GM12878 (cell line): ENCODE results near the gene FOXD2. TPM values are rescaled to one million over a fixed set of nuclear protein-coding genes. Genes with fewer than 3 reads are reported as not detected.

ENCODE experiments used
- ATAC-seq: fragments of 200-7000 bp; cut with Tn5 transposase; 3 replicates; pipeline ENCODE4 v1.9.1; 2020; ENCODE audit warnings: mild to moderate bottlenecking, moderate library complexity
- BruUV-seq: library from RNA; stranded (reverse); fragments of 400-500 nt; replicated peaks from 2 replicates; lab custom pipeline; 2021; lab: Mats Ljungman, UMichigan
- CTCF ChIA-PET: fragments of 300-600 bp; sonication (Branson Sonifier 250); formaldehyde crosslinking; extraction: SDS; loops from one replicate; lab custom pipeline; 2021; ENCODE audit warnings: inconsistent platforms; lab: Yijun Ruan, JAX
- POLR2A ChIA-PET: fragments of 350-600 bp; formaldehyde crosslinking; extraction: SDS; loops from one replicate; lab custom pipeline; 2021; ENCODE audit warnings: inconsistent platforms; lab: Charles Lee
- RAD21 ChIA-PET: fragments of 300-600 bp; sonication (Branson Sonifier 250); formaldehyde crosslinking; loops from one replicate; lab custom pipeline; 2023; ENCODE audit warnings: antibody characterized with exemption; ENCODE audit not compliant: unreplicated experiment; lab: Charles Lee
- SMC1A ChIA-PET: fragments of 300-600 bp; sonication (Branson Sonifier 250); formaldehyde crosslinking; loops from one replicate; lab custom pipeline; 2023; ENCODE audit not compliant: unreplicated experiment, uncharacterized antibody; lab: Charles Lee
- DNase-seq: peaks from one replicate; pipeline ENCODE4 v3.0.0-alpha.2; 2011; ENCODE audit warnings: low read depth, low spot score
- FAIRE-seq: peaks from 3 replicates; lab custom pipeline; 2011; peaks lifted over from hg19 to GRCh38; lab: Jason Lieb, UNC
- H2AFZ ChIP-seq: 2 replicates; pipeline ENCODE4 v1.6.0; 2011; ENCODE audit warnings: low read depth, low read length, control low read depth; ENCODE audit not compliant: control insufficient read depth
- H3K27ac ChIP-seq: 2 replicates; pipeline ENCODE4 v1.5.1; 2011; ENCODE audit warnings: control low read depth; ENCODE audit not compliant: control insufficient read depth, insufficient read depth
- H3K27me3 ChIP-seq, 2 experiments: replicated peaks in 1 of 2; 2 replicates each; pipeline versions ENCODE4 v1.6.0 to v1.6.1; 2011; ENCODE audit warnings: low read length in 1 of 2; ENCODE audit not compliant: control insufficient read depth in 2 of 2, insufficient read depth in 2 of 2
- H3K36me3 ChIP-seq, 2 experiments: 2 replicates each; pipeline ENCODE4 v1.5.1; 2011; ENCODE audit warnings: low read length in 1 of 2; ENCODE audit not compliant: control insufficient read depth in 2 of 2, insufficient read depth in 2 of 2
- H3K4me1 ChIP-seq: 2 replicates; pipeline ENCODE4 v1.6.1; 2011; ENCODE audit warnings: mild to moderate bottlenecking, low read length, moderate library complexity, mixed read lengths; ENCODE audit not compliant: control insufficient read depth, insufficient read depth
- H3K4me2 ChIP-seq: 2 replicates; pipeline ENCODE4 v1.6.0; 2011; ENCODE audit warnings: control low read depth; ENCODE audit not compliant: control insufficient read depth, insufficient read depth
- H3K4me3 ChIP-seq: fragments of 200-600 bp; sonication (generic); 2 replicates; pipeline ENCODE4 v1.5.1; 2016
- H3K79me2 ChIP-seq: 2 replicates; pipeline ENCODE4 v1.6.0; 2011; ENCODE audit warnings: low read length; ENCODE audit not compliant: control insufficient read depth, insufficient read depth
- H3K9ac ChIP-seq: 2 replicates; pipeline ENCODE4 v1.8.0; 2011; ENCODE audit warnings: low read length, control low read depth, mixed read lengths; ENCODE audit not compliant: control insufficient read depth, insufficient read depth
- H3K9me3 ChIP-seq: replicated peaks from 3 replicates; pipeline ENCODE4 v1.5.1; 2011; ENCODE audit warnings: mild to moderate bottlenecking, low read length; ENCODE audit not compliant: control insufficient read depth, insufficient read depth
- H4K20me1 ChIP-seq: 2 replicates; pipeline ENCODE4 v1.6.0; 2011; ENCODE audit not compliant: control insufficient read depth, insufficient read depth
- ATF7 ChIP-seq: fragments of 450-650 bp; IDR thresholded peaks from 2 replicates; pipeline ENCODE4 v1.6.1; 2016; ENCODE audit warnings: low read depth, mild to moderate bottlenecking
- BCL11A ChIP-seq: IDR thresholded peaks from 2 replicates; pipeline ENCODE4 v1.6.1; 2011; ENCODE audit warnings: low read depth, low read length
- BHLHE40 ChIP-seq, 2 experiments: fragments of 450-650 bp in 1 of 2; IDR thresholded peaks; 2 replicates each; pipeline ENCODE4 v1.6.1; 2011 to 2017; ENCODE audit warnings: low read depth in 2 of 2, borderline replicate concordance in 1 of 2, improper control_type of control experiment in 1 of 2, low read length in 1 of 2, mild to moderate bottlenecking in 1 of 2
- CBFB ChIP-seq: IDR thresholded peaks from 2 replicates; pipeline ENCODE4 v1.6.1; 2016; ENCODE audit warnings: antibody characterized with exemption, low read depth
- CHD2 ChIP-seq: IDR thresholded peaks from 2 replicates; pipeline ENCODE4 v1.6.1; 2011; ENCODE audit warnings: low read depth, low read length, improper control_type of control experiment, borderline replicate concordance
- ESRRA ChIP-seq: IDR thresholded peaks from 2 replicates; pipeline ENCODE4 v1.6.1; 2012; ENCODE audit warnings: mild to moderate bottlenecking, low read length, improper control_type of control experiment
- FOXK2 ChIP-seq: fragments of 450-650 bp; IDR thresholded peaks from 2 replicates; pipeline ENCODE4 v1.6.1; 2017; ENCODE audit warnings: mild to moderate bottlenecking, moderate library complexity
- HDGF ChIP-seq: fragments of 450-650 bp; IDR thresholded peaks from 2 replicates; pipeline ENCODE4 v1.6.1; 2016; ENCODE audit warnings: antibody characterized with exemption
- KAT2A ChIP-seq: conservative IDR thresholded peaks from 2 replicates; pipeline ENCODE4 v1.6.1; 2011; ENCODE audit warnings: low read depth, low read length; ENCODE audit not compliant: control insufficient read depth
- NR2C1 ChIP-seq: fragments of 450-650 bp; IDR thresholded peaks from 2 replicates; pipeline ENCODE4 v1.6.1; 2017; ENCODE audit warnings: antibody characterized with exemption, mild to moderate bottlenecking, moderate library complexity
- NR2C2 ChIP-seq: IDR thresholded peaks from 2 replicates; pipeline ENCODE4 v1.6.1; 2011; ENCODE audit warnings: borderline replicate concordance, low read depth; ENCODE audit not compliant: control insufficient read depth, insufficient read length
- POU2F2 ChIP-seq: IDR thresholded peaks from 3 replicates; pipeline ENCODE4 v1.6.1; 2011; ENCODE audit warnings: low read depth, mild to moderate bottlenecking, low read length, borderline replicate concordance
- SPI1 ChIP-seq: IDR thresholded peaks from 2 replicates; pipeline ENCODE4 v1.6.1; 2011; ENCODE audit warnings: low read depth, mild to moderate bottlenecking, low read length, moderate library complexity, borderline replicate concordance; ENCODE audit not compliant: insufficient read depth
- TARDBP ChIP-seq: IDR thresholded peaks from 2 replicates; pipeline ENCODE4 v1.6.1; 2016; ENCODE audit warnings: borderline replicate concordance
- TCF12 ChIP-seq: IDR thresholded peaks from 2 replicates; pipeline ENCODE4 v1.6.1; 2011; ENCODE audit warnings: low read depth, mild to moderate bottlenecking, low read length
- TCF3 ChIP-seq: IDR thresholded peaks from 2 replicates; pipeline ENCODE4 v1.6.1; 2012; ENCODE audit warnings: low read depth, mild to moderate bottlenecking, low read length, borderline replicate concordance; ENCODE audit not compliant: insufficient read depth
- whole genome bisulfite sequencing: methylation state at CpG from one replicate; pipeline ENCODE4 v1.1.6; 2016; ENCODE audit warnings: low lambda C conversion rate; ENCODE audit not compliant: insufficient replicate concordance, insufficient coverage; ENCODE audit errors: missing lambda C conversion rate; 5-methylcytosine and 5-hydroxymethylcytosine counted together
- in situ Hi-C: fragments of 300-500 bp; cut with MboI; formaldehyde crosslinking; loops from 9 replicates; pipeline ENCODE4 v1.14.3; 2018; ENCODE audit warnings: mixed read lengths
- intact Hi-C: fragments of 100-400 bp; cut with micrococcal nuclease; formaldehyde crosslinking; loops from one replicate; pipeline ENCODE4 v1.14.2; 2022; ENCODE audit not compliant: unreplicated experiment
- polyA plus RNA-seq, 11 experiments: library from polyadenylated mRNA; depleted of rRNA in 4 of 11; unstranded in 6 of 11; stranded (reverse) in 5 of 11; fragments of >200 nt; fragmentation: Nextera tagmentation in 4 of 11; fragmentation: Illumina TruSeq in 1 of 11; extraction: Ambion mirVana in 4 of 11; extraction: Trizol in 1 of 11; gene quantifications; 1 replicate in 1 of 11; 2 replicates in 10 of 11; pipeline versions ENCODE4 v1.2.1 to v1.2.3, GENCODE V29; 2011 to 2016; ENCODE audit warnings: inconsistent platforms in 2 of 11, missing spikeins in 2 of 11, low read depth in 1 of 11
- total RNA-seq, 4 experiments: library from RNA; depleted of rRNA in 3 of 4; stranded (reverse); fragments of >200 nt in 3 of 4; fragmentation: Illumina TruSeq in 1 of 4; extraction: Trizol in 1 of 4; gene quantifications; 2 replicates each; pipeline versions ENCODE4 v1.2.1 to v1.2.3, GENCODE V29; 2013 to 2021
- TF ChIP-seq, protein P1 (sequence below): fragments of 450-650 bp; IDR thresholded peaks from 2 replicates; pipeline ENCODE4 v1.6.1; 2016; ENCODE audit warnings: mild to moderate bottlenecking
- TF ChIP-seq, protein P2 (sequence below): IDR thresholded peaks from 2 replicates; pipeline ENCODE4 v1.6.1; 2012; ENCODE audit warnings: low read length, inconsistent platforms
- TF ChIP-seq, protein P3 (sequence below): fragments of 450-650 bp; IDR thresholded peaks from 2 replicates; pipeline ENCODE4 v1.6.1; 2016; ENCODE audit warnings: mild to moderate bottlenecking
- TF ChIP-seq, protein P4 (sequence below): fragments of 450-650 bp; IDR thresholded peaks from 2 replicates; pipeline ENCODE4 v1.6.1; 2017; ENCODE audit warnings: mild to moderate bottlenecking

Gene FOXD2
- total and polyA plus RNA-seq, 10 of the 15 experiments (the other 5 are each of a cell fraction or from before 2014, with no cell fraction given) = under 0.01 to 0.27 (median 0.04) TPM; not detected in 1

DNA sequence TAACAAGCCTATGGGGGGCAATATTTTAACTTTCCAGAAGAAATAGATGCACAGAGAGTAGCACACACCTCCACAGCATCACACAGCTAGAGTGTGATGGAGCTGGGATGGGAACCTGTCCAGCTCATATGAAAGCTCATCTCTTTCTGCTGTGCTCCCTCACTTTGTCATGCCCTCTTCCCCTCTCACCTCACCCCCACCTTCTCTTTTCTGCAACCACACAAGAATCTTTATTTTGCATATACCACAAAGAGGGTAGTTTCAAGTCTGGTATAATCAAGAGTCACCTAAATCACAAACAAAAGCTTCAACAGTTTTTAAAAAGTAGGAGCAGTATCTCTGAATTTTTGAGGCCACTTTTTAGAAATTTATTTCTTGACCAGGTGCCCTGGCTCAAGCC lies 22.6 kb downstream of the FOXD2 start (continued):
- TF ChIP-seq BCL11A (no peak), FOXK2 (no peak), TARDBP (no peak), ESRRA (no peak), BHLHE40 (IDR thresholded peaks at IDR 0.05; ENCODE audit: borderline replicate concordance in 1 of 2, low read depth in 2 of 2, low read length in 1 of 2) (no peak), ATF7 (no peak)
- TF ChIP-seq, all 136 proteins: peak for 0

DNA sequence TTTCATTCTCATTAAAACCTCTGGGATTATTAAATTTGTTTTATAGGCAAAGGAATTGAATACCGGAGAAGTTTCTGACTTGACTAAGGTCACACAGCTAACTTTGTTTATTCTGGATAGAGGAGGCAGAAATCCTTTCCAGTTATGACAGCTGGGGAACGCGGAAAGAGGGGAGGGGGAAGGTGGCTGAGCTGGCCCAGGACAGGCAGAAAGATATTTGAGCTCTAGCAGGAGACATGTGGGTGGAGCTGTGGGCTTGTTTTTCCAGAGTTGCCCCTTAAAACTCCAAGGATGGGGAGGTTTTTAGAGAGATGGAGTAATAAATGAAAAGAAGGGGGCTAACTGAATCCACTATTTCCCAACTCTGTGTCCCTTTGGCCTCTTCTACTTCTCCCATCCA lies 27.8 kb downstream of the FOXD2 start:
- H3K9ac ChIP-seq = no peak overlapping the region
- intact Hi-C loops = no loop called here
- POLR2A ChIA-PET = no interaction called here
- H3K4me2 ChIP-seq = no peak overlapping the region
- DNase-seq = no peak
- no peaks in the 10 kb centered on the region for H3K79me2 ChIP-seq
- H2AFZ ChIP-seq = no peak overlapping the region
- H3K36me3 ChIP-seq = no peaks in the 10 kb centered on the region
- H3K4me1 ChIP-seq = no peaks in the 10 kb centered on the region
- SMC1A ChIA-PET = no interaction called here
- TF ChIP-seq, protein P1, sequence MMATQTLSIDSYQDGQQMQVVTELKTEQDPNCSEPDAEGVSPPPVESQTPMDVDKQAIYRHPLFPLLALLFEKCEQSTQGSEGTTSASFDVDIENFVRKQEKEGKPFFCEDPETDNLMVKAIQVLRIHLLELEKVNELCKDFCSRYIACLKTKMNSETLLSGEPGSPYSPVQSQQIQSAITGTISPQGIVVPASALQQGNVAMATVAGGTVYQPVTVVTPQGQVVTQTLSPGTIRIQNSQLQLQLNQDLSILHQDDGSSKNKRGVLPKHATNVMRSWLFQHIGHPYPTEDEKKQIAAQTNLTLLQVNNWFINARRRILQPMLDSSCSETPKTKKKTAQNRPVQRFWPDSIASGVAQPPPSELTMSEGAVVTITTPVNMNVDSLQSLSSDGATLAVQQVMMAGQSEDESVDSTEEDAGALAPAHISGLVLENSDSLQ = no peak
- TF ChIP-seq CHD2 (no peak), TCF12 (no peak), POU2F2 (no peak), TCF3 (no peak), FOXK2 (no peak), CBFB (no peak), SPI1 (no peak), NR2C1 (no peak), KAT2A (no peak), HDGF (no peak), NR2C2 (no peak)
- TF ChIP-seq, protein P2, sequence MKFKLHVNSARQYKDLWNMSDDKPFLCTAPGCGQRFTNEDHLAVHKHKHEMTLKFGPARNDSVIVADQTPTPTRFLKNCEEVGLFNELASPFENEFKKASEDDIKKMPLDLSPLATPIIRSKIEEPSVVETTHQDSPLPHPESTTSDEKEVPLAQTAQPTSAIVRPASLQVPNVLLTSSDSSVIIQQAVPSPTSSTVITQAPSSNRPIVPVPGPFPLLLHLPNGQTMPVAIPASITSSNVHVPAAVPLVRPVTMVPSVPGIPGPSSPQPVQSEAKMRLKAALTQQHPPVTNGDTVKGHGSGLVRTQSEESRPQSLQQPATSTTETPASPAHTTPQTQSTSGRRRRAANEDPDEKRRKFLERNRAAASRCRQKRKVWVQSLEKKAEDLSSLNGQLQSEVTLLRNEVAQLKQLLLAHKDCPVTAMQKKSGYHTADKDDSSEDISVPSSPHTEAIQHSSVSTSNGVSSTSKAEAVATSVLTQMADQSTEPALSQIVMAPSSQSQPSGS = no peak
- TF ChIP-seq, protein P3, sequence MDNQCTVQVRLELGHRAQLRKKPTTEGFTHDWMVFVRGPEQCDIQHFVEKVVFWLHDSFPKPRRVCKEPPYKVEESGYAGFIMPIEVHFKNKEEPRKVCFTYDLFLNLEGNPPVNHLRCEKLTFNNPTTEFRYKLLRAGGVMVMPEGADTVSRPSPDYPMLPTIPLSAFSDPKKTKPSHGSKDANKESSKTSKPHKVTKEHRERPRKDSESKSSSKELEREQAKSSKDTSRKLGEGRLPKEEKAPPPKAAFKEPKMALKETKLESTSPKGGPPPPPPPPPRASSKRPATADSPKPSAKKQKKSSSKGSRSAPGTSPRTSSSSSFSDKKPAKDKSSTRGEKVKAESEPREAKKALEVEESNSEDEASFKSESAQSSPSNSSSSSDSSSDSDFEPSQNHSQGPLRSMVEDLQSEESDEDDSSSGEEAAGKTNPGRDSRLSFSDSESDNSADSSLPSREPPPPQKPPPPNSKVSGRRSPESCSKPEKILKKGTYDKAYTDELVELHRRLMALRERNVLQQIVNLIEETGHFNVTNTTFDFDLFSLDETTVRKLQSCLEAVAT = no peak
- TF ChIP-seq, protein P4, sequence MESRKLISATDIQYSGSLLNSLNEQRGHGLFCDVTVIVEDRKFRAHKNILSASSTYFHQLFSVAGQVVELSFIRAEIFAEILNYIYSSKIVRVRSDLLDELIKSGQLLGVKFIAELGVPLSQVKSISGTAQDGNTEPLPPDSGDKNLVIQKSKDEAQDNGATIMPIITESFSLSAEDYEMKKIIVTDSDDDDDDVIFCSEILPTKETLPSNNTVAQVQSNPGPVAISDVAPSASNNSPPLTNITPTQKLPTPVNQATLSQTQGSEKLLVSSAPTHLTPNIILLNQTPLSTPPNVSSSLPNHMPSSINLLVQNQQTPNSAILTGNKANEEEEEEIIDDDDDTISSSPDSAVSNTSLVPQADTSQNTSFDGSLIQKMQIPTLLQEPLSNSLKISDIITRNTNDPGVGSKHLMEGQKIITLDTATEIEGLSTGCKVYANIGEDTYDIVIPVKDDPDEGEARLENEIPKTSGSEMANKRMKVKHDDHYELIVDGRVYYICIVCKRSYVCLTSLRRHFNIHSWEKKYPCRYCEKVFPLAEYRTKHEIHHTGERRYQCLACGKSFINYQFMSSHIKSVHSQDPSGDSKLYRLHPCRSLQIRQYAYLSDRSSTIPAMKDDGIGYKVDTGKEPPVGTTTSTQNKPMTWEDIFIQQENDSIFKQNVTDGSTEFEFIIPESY = no peak
- no peak overlapping the region for H3K27ac ChIP-seq
- BruUV-seq = no TSS peak
- H3K27me3 ChIP-seq = peaks cover 0 to 2% of the 10 kb centered on the region in 2 experiments; a peak in 2 of 4 replicates
- no peak for ATAC-seq
- H3K4me3 ChIP-seq = no peak overlapping the region
- RAD21 ChIA-PET = no interaction called here
- FAIRE-seq = no peak
- H4K20me1 ChIP-seq = no peaks in the 10 kb centered on the region
- CTCF ChIA-PET = no interaction called here
- no peaks in the 10 kb centered on the region for H3K9me3 ChIP-seq
- in situ Hi-C loops = no loop called here
- 9% methylated on average over 3 of the region's 3 CpGs for WGBS
